Spleen (tissue), 11 donors: ENCODE measurements around the gene FBXW8. TPM values are rescaled to one million over a fixed set of nuclear protein-coding genes. Genes with fewer than 3 reads are reported as not detected.

Source experiments
- DNase-seq: peaks from one replicate; pipeline ENCODE4 v3.0.0-alpha.2; 2020
- H3K27ac ChIP-seq, 8 donors: fragments of 200-600 bp; sonication (generic) in 7 of 8; 1 replicate in 4 of 8; 2 replicates in 4 of 8; pipeline versions ENCODE4 v1.5.0 to v1.8.0; 2016 to 2021; ENCODE audit warnings: inconsistent platforms in 4 of 8, mild to moderate bottlenecking in 4 of 8, moderate library complexity in 1 of 8
- H3K27me3 ChIP-seq, 7 donors: fragments of 200-600 bp; sonication (generic) in 6 of 7; replicated peaks in 1 of 7; 1 replicate in 4 of 7; 2 replicates in 3 of 7; pipeline versions ENCODE4 v1.5.0 to v1.8.0; 2016 to 2021; ENCODE audit warnings: inconsistent platforms in 3 of 7, mild to moderate bottlenecking in 1 of 7
- H3K36me3 ChIP-seq, 6 donors: fragments of 200-600 bp; sonication (generic) in 5 of 6; 1 replicate in 4 of 6; 2 replicates in 2 of 6; pipeline versions ENCODE4 v1.5.0 to v1.8.0; 2016 to 2021; ENCODE audit warnings: inconsistent platforms in 2 of 6
- H3K4me1 ChIP-seq, 6 donors: fragments of 200-600 bp; sonication (generic) in 5 of 6; 1 replicate in 3 of 6; 2 replicates in 3 of 6; pipeline versions ENCODE4 v1.5.0 to v1.8.0; 2016 to 2021; ENCODE audit warnings: inconsistent platforms in 3 of 6
- H3K4me3 ChIP-seq, 8 donors: fragments of 200-600 bp; sonication (generic) in 7 of 8; 1 replicate in 4 of 8; 2 replicates in 4 of 8; pipeline versions ENCODE4 v1.5.0 to v1.8.0; 2016 to 2021; ENCODE audit warnings: inconsistent platforms in 4 of 8, mild to moderate bottlenecking in 4 of 8, moderate library complexity in 2 of 8
- H3K9me3 ChIP-seq, 8 donors: fragments of 200-600 bp; sonication (generic) in 7 of 8; 1 replicate in 4 of 8; 2 replicates in 4 of 8; pipeline versions ENCODE4 v1.5.0 to v1.8.0; 2016 to 2021; ENCODE audit warnings: inconsistent platforms in 4 of 8
- CTCF ChIP-seq, 11 experiments: fragments of 200-600 bp in 7 of 11; fragments of 450-650 bp in 4 of 11; sonication (generic) in 4 of 11; IDR thresholded peaks in 8 of 11; conservative IDR thresholded peaks in 3 of 11; 1 replicate in 7 of 11; 2 replicates in 4 of 11; pipeline versions ENCODE4 v1.4.0 to v1.8.0; 2016 to 2021; ENCODE audit warnings: antibody characterized with exemption in 11 of 11, inconsistent platforms in 4 of 11, mild to moderate bottlenecking in 1 of 11
- POLR2A ChIP-seq, 3 donors: fragments of 450-650 bp; IDR thresholded peaks; one replicate each; pipeline ENCODE4 v1.5.1; 2017; ENCODE audit warnings: antibody characterized with exemption in 3 of 3, mild to moderate bottlenecking in 1 of 3
- POLR2AphosphoS5 ChIP-seq, 3 donors: sonication (generic); formaldehyde crosslinking; IDR thresholded peaks; one replicate each; pipeline ENCODE4 v1.5.1; 2017; ENCODE audit warnings: antibody characterized with exemption in 3 of 3
- WGBS, 5 donors: extraction: QIAGEN DNeasy Blood & Tissue Kit in 3 of 5; methylation state at CpG; one replicate each; pipeline versions ENCODE4 v1.1.5 to v1.1.7; 2013 to 2018; 5-methylcytosine and 5-hydroxymethylcytosine counted together
- intact Hi-C: fragments of 100-400 bp; cut with DNase I; formaldehyde crosslinking; loops from one replicate; pipeline ENCODE4 v1.15.0; 2023; ENCODE audit warnings: low total_unique reads
- polyA plus RNA-seq, 3 donors: library from polyadenylated mRNA; stranded (reverse); fragments of 200-250 nt; gene quantifications; one replicate each; pipeline ENCODE4 v1.2.1, GENCODE V29; 2013
- total RNA-seq, 7 donors: library from RNA; depleted of rRNA in 3 of 7; stranded (reverse); fragments of >200 nt in 3 of 7; fragmentation: NEBNext Ultra II Directional in 4 of 7; extraction: Animal tissue kit (Norgen Biotek cat#: 25700) in 4 of 7; gene quantifications; one replicate each; pipeline versions ENCODE4 v1.1.0 to v1.2.1, GENCODE V29; 2016 to 2021
- donor health status: healthy with polysubstance abuse.
- donor health status: DM: no; HTN: no; CAD: no; lungs with moderate emphysema.
- donor health status: DM: no; HTN: no; CAD: no.
- donor health status: Bipolar disorder and iron deficiency.
- donor health status: healthy.
- donor health status: DM: no; HTN: no; CAD: no.
- donor health status: DM: yes; HTN: yes; CAD: no.

Gene FBXW8
- total and polyA plus RNA-seq, 10 donors = 2.2 to 17.3 (median 11.8) TPM

- DNase-seq = no peak
- H3K4me3 ChIP-seq = no peak overlapping the region
- H3K9me3 ChIP-seq = no peaks in the 10 kb centered on the region
- 61 to 79% (median 64%) methylated on average over 3 of the region's 3 CpGs for WGBS, 5 donors
- H3K4me1 ChIP-seq = peaks cover 0 to 88% (median 37%) of the 10 kb centered on the region in 6 donors
- intact Hi-C loops = no loop called here
- TF ChIP-seq POLR2AphosphoS5 (IDR thresholded peaks at IDR 0.05) (no peak), CTCF (IDR thresholded peaks at IDR 0.05 in 8 of 11, conservative IDR thresholded peaks at IDR 0.05 in 3 of 11) (no peak), POLR2A (IDR thresholded peaks at IDR 0.05) (no peak)
- H3K27me3 ChIP-seq = no peaks in the 10 kb centered on the region
- peak overlapping the region in 3 of 8 donors; percentile 22 to 82 (median 79) for H3K27ac ChIP-seq
- peaks cover 0 to under 1% (median 0%) of the 10 kb centered on the region in 6 donors for H3K36me3 ChIP-seq
Observed at GRCh38 chr12:117067638-117068037, 156.9 kb downstream of the FBXW8 start.

- H3K9me3 ChIP-seq = no peaks in the 10 kb centered on the region
- peaks cover 0 to 80% (median 29%) of the 10 kb centered on the region in 6 donors for H3K4me1 ChIP-seq
- DNase-seq = no peak
- no peaks in the 10 kb centered on the region for H3K27me3 ChIP-seq
- H3K27ac ChIP-seq = peak overlapping the region in 5 of 8 donors; percentile 58 to 82 (median 79)
- H3K4me3 ChIP-seq = no peak overlapping the region
- H3K36me3 ChIP-seq = peaks cover 0 to 6% (median 0%) of the 10 kb centered on the region in 6 donors
- intact Hi-C loops = no loop called here
- 74 to 96% (median 83%) methylated on average over 8 of the region's 8 CpGs for WGBS, 5 donors
- no peak for TF ChIP-seq CTCF (IDR thresholded peaks at IDR 0.05 in 8 of 11, conservative IDR thresholded peaks at IDR 0.05 in 3 of 11)
- TF ChIP-seq POLR2A (IDR thresholded peaks at IDR 0.05) = no peak
- TF ChIP-seq POLR2AphosphoS5 (IDR thresholded peaks at IDR 0.05) = no peak
Observed at GRCh38 chr12:117068492-117068891, 157.7 kb downstream of the FBXW8 start.

GRCh38 chr12:117069101-117069797 is 158.5 kb downstream of the FBXW8 start:
- 57 to 86% (median 72%) methylated on average over 17 of the region's 17 CpGs for WGBS, 5 donors
- Histone ChIP-seq H3K4me1 (peaks cover 0 to 72% (median 21%) of the 10 kb centered on the region in 6 donors), H3K36me3 (peaks cover 0 to 12% (median 0%) of the 10 kb centered on the region in 6 donors), H3K4me3 (peak overlapping the region in 1 of 8 donors; percentile 13), H3K27ac (peak overlapping the region in 6 of 8 donors; percentile 58 to 82 (median 78)), H3K27me3 (no peaks in the 10 kb centered on the region), H3K9me3 (no peaks in the 10 kb centered on the region)
- no peak for DNase-seq
- intact Hi-C loops = no loop called here
- TF ChIP-seq POLR2A (IDR thresholded peaks at IDR 0.05) = no peak
- no peak for TF ChIP-seq CTCF (IDR thresholded peaks at IDR 0.05 in 8 of 11, conservative IDR thresholded peaks at IDR 0.05 in 3 of 11)
- TF ChIP-seq POLR2AphosphoS5 (IDR thresholded peaks at IDR 0.05) = no peak
